Testis (tissue), 3 donors: Measurements from ENCODE around the gene DDX4. TPM values are rescaled to one million over a fixed set of nuclear protein-coding genes. Genes with fewer than 3 reads are reported as not detected.
"Not testable (repeated sequence)": the region's sequence is repeated elsewhere in the genome, so short reads cannot be mapped to it uniquely, and the experiment has no call there.

Experiments
- DNase-seq: peaks from one replicate; pipeline ENCODE4 v3.0.0-alpha.2; 2019
- H3K27ac ChIP-seq, 2 donors: fragments of 200-600 bp; sonication (generic); one replicate each; pipeline ENCODE4 v1.5.1; 2019
- H3K27me3 ChIP-seq: fragments of 200-600 bp; sonication (generic); one replicate; pipeline ENCODE4 v1.5.1; 2019
- H3K36me3 ChIP-seq: fragments of 200-600 bp; sonication (generic); one replicate; pipeline ENCODE4 v1.5.1; 2017; ENCODE audit warnings: low read depth; ENCODE audit errors: missing control alignments
- H3K4me1 ChIP-seq: fragments of 200-600 bp; sonication (generic); one replicate; pipeline ENCODE4 v1.5.1; 2019
- H3K4me3 ChIP-seq, 2 donors: fragments of 200-600 bp; sonication (generic); one replicate each; pipeline ENCODE4 v1.5.1; 2017 to 2019
- H3K9me3 ChIP-seq: fragments of 200-600 bp; sonication (generic); one replicate; pipeline ENCODE4 v1.5.1; 2017
- POLR2A ChIP-seq: fragments of 450-650 bp; IDR thresholded peaks from one replicate; pipeline ENCODE4 v1.6.1; 2017; ENCODE audit warnings: antibody characterized with exemption, mild to moderate bottlenecking, moderate library complexity
- WGBS, 2 donors: methylation state at CpG; one replicate each; pipeline ENCODE4 v1.1.5; 2018; 5-methylcytosine and 5-hydroxymethylcytosine counted together
- intact Hi-C: fragments of 100-400 bp; cut with DNase I; formaldehyde crosslinking; loops from one replicate; pipeline ENCODE4 v1.15.1; 2023; ENCODE audit warnings: low total_unique reads
- polyA plus RNA-seq: library from polyadenylated mRNA; stranded (reverse); fragments of 350-450 nt; fragmentation: Illumina TruSeq; extraction: RNeasy Lipid Tissue Mini Kit (QIAGEN cat#74804); gene quantifications from one replicate; pipeline ENCODE4 v1.2.3, GENCODE V29; 2014; ENCODE audit warnings: low read depth, low replicate concordance; ENCODE audit not compliant: insufficient read depth
- total RNA-seq, 2 donors: library from RNA; depleted of rRNA; stranded (reverse); fragments of >200 nt; gene quantifications; one replicate each; pipeline ENCODE4 v1.2.3, GENCODE V29; 2016
- TF ChIP-seq, protein P1 (sequence below), 3 experiments: fragments of 450-650 bp in 2 of 3; fragments of 200-600 bp in 1 of 3; sonication (generic) in 1 of 3; IDR thresholded peaks; one replicate each; pipeline ENCODE4 v1.5.1; 2016 to 2019; ENCODE audit warnings: antibody characterized with exemption in 3 of 3, mild to moderate bottlenecking in 2 of 3, moderate library complexity in 1 of 3

DDX4 gene
- total and polyA plus RNA-seq, 3 donors from 2014 or later: 85.8 to 165 (median 116) TPM

DNA sequence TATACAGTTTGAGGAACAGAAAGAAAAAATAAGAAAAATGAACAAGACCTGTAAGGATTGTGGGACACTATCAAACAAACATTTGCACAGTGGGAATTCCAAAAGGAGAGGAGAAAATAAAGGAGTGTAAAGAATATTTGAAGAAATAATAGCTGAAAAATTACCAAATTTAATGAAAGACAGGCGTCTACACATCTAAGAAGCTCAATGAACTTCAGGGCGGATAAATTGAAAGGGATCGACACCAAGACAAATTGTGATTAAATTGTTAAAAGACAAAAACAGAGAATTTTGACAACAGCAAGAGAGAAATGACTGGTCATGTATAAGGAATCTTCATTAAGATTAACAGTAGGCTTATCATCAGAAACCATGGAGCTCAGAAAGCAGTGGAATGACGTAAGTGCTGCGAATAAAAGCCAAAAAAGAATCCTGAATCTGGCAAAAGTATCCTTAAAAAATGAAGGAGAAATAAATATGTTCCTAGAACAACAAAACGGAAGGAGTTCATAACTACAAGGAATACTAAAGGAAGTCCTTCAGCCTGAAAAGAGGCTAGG, 22.3 kb upstream of the DDX4 start:
- Histone ChIP-seq H3K4me1 (peaks cover 5% of the 10 kb centered on the region), H3K36me3 (no peaks in the 10 kb centered on the region), H3K27me3 (no peaks in the 10 kb centered on the region), H3K27ac (no peak overlapping the region), H3K4me3 (no peak overlapping the region), H3K9me3 (no peaks in the 10 kb centered on the region)
- DNase-seq: no peak
- intact Hi-C loops: no loop called here
- WGBS, 2 donors: 92 to 93% methylated on average over 6 of the region's 6 CpGs
- TF ChIP-seq, protein P1, sequence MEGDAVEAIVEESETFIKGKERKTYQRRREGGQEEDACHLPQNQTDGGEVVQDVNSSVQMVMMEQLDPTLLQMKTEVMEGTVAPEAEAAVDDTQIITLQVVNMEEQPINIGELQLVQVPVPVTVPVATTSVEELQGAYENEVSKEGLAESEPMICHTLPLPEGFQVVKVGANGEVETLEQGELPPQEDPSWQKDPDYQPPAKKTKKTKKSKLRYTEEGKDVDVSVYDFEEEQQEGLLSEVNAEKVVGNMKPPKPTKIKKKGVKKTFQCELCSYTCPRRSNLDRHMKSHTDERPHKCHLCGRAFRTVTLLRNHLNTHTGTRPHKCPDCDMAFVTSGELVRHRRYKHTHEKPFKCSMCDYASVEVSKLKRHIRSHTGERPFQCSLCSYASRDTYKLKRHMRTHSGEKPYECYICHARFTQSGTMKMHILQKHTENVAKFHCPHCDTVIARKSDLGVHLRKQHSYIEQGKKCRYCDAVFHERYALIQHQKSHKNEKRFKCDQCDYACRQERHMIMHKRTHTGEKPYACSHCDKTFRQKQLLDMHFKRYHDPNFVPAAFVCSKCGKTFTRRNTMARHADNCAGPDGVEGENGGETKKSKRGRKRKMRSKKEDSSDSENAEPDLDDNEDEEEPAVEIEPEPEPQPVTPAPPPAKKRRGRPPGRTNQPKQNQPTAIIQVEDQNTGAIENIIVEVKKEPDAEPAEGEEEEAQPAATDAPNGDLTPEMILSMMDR (IDR thresholded peaks at IDR 0.05): no peak
- TF ChIP-seq POLR2A: no peak

DNA sequence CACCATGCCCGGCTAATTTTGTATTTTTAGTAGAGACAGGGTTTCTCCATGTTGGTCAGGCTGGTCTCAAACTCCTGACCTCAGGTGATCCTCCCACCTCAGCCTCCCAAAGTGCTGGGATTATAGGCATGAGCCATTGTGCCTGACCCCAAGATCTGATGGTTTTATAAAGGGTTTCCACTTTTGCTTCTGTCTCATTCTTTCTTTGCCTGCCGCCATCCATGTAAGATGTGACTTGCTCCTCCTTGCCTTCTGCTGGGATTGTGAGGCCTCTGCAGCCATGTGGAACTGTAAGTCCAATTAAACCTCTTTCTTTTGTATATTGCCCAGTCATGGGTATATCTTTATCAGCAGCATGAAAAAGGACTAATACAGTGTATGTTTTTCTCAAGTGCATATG, 18.8 kb upstream of the DDX4 start:
- H3K9me3 ChIP-seq, H3K27me3 ChIP-seq, DNase-seq, intact Hi-C loops, H3K27ac ChIP-seq, H3K4me3 ChIP-seq, H3K4me1 ChIP-seq, H3K36me3 ChIP-seq: not testable (repeated sequence)
- WGBS, 2 donors: 100% methylated on average over 2 of the region's 2 CpGs

DNA sequence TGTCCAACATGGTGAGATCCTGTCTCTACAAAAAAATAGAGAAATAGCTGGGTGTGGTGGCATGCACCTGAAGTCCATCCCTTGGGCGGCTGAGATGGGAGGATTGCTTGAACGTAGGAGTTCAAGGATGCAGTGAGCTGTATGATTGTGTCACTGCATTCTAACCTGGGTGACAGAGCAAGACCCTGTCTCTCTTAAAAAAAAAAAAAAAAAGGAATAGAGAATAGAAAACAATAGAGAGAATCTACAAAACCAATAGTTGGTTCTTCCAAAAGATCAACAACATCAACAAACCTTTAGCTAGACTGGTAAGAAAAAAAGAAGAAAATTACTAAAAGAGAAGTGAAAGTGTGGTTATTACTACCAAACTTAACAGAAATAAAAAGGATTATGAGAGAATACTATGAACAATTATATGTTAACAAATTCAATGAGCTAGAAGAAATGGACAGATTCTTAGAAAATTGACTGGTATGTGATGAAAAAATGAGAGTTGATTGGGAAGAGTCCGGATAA, 17.6 kb upstream of the DDX4 start:
- no peak overlapping the region for H3K4me3 ChIP-seq
- H3K9me3 ChIP-seq: no peaks in the 10 kb centered on the region
- 90 to 96% methylated on average over 3 of the region's 3 CpGs for WGBS, 2 donors
- no peaks in the 10 kb centered on the region for H3K4me1 ChIP-seq
- no peak overlapping the region for H3K27ac ChIP-seq
- no peak for TF ChIP-seq POLR2A
- TF ChIP-seq, protein P1 (IDR thresholded peaks at IDR 0.05): no peak
- H3K36me3 ChIP-seq: no peaks in the 10 kb centered on the region
- DNase-seq: no peak
- intact Hi-C loops: no loop called here
- no peaks in the 10 kb centered on the region for H3K27me3 ChIP-seq

DNA sequence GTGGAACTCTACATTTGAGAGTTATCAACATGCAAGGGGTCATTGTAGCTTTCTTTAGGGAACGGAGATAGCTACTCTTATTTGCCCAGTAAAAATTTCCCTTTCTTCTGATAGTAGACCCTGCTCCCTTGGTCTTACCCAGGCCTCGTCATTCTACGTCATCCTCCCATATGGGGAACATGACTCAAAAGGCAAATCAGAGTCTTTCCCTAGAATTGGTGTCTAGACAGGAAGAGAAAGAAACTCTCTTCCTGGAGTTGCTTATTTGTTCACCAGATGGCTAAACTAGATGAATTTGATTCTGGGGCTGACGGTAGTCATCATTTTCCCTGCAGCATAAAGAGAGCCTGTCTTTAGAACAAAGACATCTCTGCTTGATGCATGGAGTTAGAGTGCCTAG, 13.6 kb upstream of the DDX4 start:
- DNase-seq: no peak
- no peaks in the 10 kb centered on the region for H3K4me1 ChIP-seq
- no peaks in the 10 kb centered on the region for H3K9me3 ChIP-seq
- intact Hi-C loops: no loop called here
- 88% methylated on average over 4 of the region's 4 CpGs for WGBS, 2 donors
- H3K27ac ChIP-seq: no peak overlapping the region
- no peak overlapping the region for H3K4me3 ChIP-seq
- TF ChIP-seq, protein P1 (IDR thresholded peaks at IDR 0.05): no peak
- no peak for TF ChIP-seq POLR2A
- H3K36me3 ChIP-seq: no peaks in the 10 kb centered on the region
- no peaks in the 10 kb centered on the region for H3K27me3 ChIP-seq

DNA sequence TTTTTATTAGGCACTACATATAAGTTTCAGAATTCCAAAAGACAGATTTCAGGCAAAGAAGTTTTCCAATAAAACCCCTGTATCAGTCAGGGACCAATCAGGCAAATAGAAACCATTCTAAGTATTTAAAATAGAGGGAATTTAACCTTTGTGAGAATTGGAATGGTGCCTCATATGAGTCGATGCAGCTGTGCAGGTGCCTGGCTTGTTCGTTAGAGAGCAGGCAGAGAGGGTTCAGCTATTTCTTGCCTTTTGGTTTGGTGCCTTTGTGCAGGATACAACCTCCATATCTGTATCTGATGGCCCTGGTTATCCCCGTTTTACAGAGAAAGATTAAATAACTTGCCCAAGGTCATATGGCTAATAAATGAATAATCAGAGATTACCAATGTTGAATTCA, 6.0 kb upstream of the DDX4 start:
- Histone ChIP-seq H3K36me3 (no peaks in the 10 kb centered on the region), H3K4me1 (no peaks in the 10 kb centered on the region), H3K4me3 (no peak overlapping the region), H3K27me3 (no peaks in the 10 kb centered on the region), H3K9me3 (no peaks in the 10 kb centered on the region), H3K27ac (no peak overlapping the region)
- 65 to 67% methylated on average over 3 of the region's 3 CpGs for WGBS, 2 donors
- no peak for TF ChIP-seq POLR2A
- TF ChIP-seq, protein P1 (IDR thresholded peaks at IDR 0.05): no peak
- no peak for DNase-seq
- intact Hi-C loops: no loop called here
